Measurements from ENCODE around the gene PRX. TPM values are rescaled to one million over a fixed set of nuclear protein-coding genes. Genes with fewer than 3 reads are reported as not detected.

Gene PRX
- total and polyA plus RNA-seq, 9 of the 15 experiments (the other 6 are each of a cell fraction or from before 2014, with no cell fraction given) = 0.65 to 3.5 (median 1.7) TPM; not detected in 2

- TF ChIP-seq MGA (IDR thresholded peaks at IDR 0.05) = no peak; the same call in 1 of the 2 replicates
- TF ChIP-seq GTF2A2 (tag; IDR thresholded peaks at IDR 0.05) = no peak
- peak; percentile 58 for TF ChIP-seq SAP30 (IDR thresholded peaks at IDR 0.05; ENCODE audit: borderline replicate concordance, insufficient read depth, low read depth, low read length, poor library complexity, severe bottlenecking)
- no peak for TF ChIP-seq ZNF384 (IDR thresholded peaks at IDR 0.05; ENCODE audit: low read depth, low read length)
- peak; percentile 24 for TF ChIP-seq PHF20 (IDR thresholded peaks at IDR 0.05; ENCODE audit: partially characterized antibody)
- no peak for TF ChIP-seq ID3 (CRISPR knock-in tag; IDR thresholded peaks at IDR 0.05)
- TF ChIP-seq ID3 (tag; IDR thresholded peaks at IDR 0.05) = 0 out of 2 replicates have a peak, but pooled peaks have one; percentile 35
- TF ChIP-seq TAF15 (IDR thresholded peaks at IDR 0.05; ENCODE audit: low read depth, low read length) = no peak
- TF ChIP-seq JUND (IDR thresholded peaks at IDR 0.05; ENCODE audit: borderline replicate concordance, low read depth, low read length) = peak; percentile 65; the same call in 1 of the 2 replicates
- peak; percentile 77; the same call in 1 of the 3 replicates for TF ChIP-seq JUND (tag; IDR thresholded peaks at IDR 0.05; ENCODE audit: borderline replicate concordance, low read depth, low read length)
- TF ChIP-seq HIVEP1 (CRISPR knock-in tag; IDR thresholded peaks at IDR 0.05) = no peak
- TF ChIP-seq ZNF217 (CRISPR knock-in tag; IDR thresholded peaks at IDR 0.05) = no peak
- peak; percentile 98 for TF ChIP-seq ATF3 (IDR thresholded peaks at IDR 0.05)
- TF ChIP-seq ATF3 (CRISPR knock-in tag; conservative IDR thresholded peaks at IDR 0.05) = 0 out of 2 replicates have a peak, but pooled peaks have one; percentile 21
Measured at GRCh38 chr19:40348961-40349507, 64.1 kb downstream of the PRX start (continued).
